CD4-positive, alpha-beta T cell treated with Interleukin-21 for 1 hour (primary cell): ENCODE measurements around the gene STX4.

Experiments
- DNase-seq: peaks from one replicate; pipeline ENCODE4 v3.0.0-alpha.2; 2020

STX4 gene

GRCh38 chr16:31032736-31033708 is at the start of gene STX4:
Gene STX4, plus strand, starts transcription at chr16:31033558. Its CDS starts 248 bp downstream, at chr16:31033806.
- DNase-seq = peak; percentile 99

GRCh38 chr16:30983898-30984610 is 49.3 kb upstream of the STX4 start:
- no peak for DNase-seq

GRCh38 chr16:30984669-30985400 is 48.5 kb upstream of the STX4 start, which contains the start of gene HSD3B7:
Gene HSD3B7, plus strand, starts transcription at chr16:30985207. Its CDS starts 452 bp downstream, at chr16:30985659.
- peak; percentile 78 for DNase-seq

- no peak for DNase-seq
Measured at GRCh38 chr16:30985401-30986128, 47.8 kb upstream of the STX4 start.

GRCh38 chr16:30986129-30986991 is 47.0 kb upstream of the STX4 start:
- DNase-seq = no peak

- DNase-seq = no peak
Measured at GRCh38 chr16:30987581-30988190, 45.7 kb upstream of the STX4 start.

- DNase-seq = no peak
Measured at GRCh38 chr16:30989469-30990047, 43.8 kb upstream of the STX4 start.

GRCh38 chr16:30990105-30990504 is 43.3 kb upstream of the STX4 start:
- no peak for DNase-seq

GRCh38 chr16:30991052-30991451 is 42.3 kb upstream of the STX4 start:
- no peak for DNase-seq

GRCh38 chr16:30992276-30992780 is 41.0 kb upstream of the STX4 start:
- DNase-seq = no peak

- no peak for DNase-seq
Measured at GRCh38 chr16:30992931-30993816, 40.2 kb upstream of the STX4 start.

- DNase-seq = no peak
Measured at GRCh38 chr16:30995927-30996323, 37.4 kb upstream of the STX4 start.

GRCh38 chr16:30996324-30996984 is 36.9 kb upstream of the STX4 start:
- DNase-seq = no peak

- peak; percentile 84 for DNase-seq
Measured at GRCh38 chr16:30996985-30997724, 36.2 kb upstream of the STX4 start.

GRCh38 chr16:30997725-30998711 is 35.3 kb upstream of the STX4 start:
- no peak for DNase-seq
